CD4-positive, alpha-beta T cell treated with Interleukin-4 for 1 hour (primary cell): ENCODE measurements around the gene EXOSC1.
"Not testable (repeated sequence)": the region's sequence is repeated elsewhere in the genome, so short reads cannot be mapped to it uniquely, and the experiment has no call there.

Experiments
- DNase-seq, 2 donors: peaks; one replicate each; pipeline ENCODE4 v3.0.0-alpha.2; 2020 to 2022

Gene EXOSC1

DNA sequence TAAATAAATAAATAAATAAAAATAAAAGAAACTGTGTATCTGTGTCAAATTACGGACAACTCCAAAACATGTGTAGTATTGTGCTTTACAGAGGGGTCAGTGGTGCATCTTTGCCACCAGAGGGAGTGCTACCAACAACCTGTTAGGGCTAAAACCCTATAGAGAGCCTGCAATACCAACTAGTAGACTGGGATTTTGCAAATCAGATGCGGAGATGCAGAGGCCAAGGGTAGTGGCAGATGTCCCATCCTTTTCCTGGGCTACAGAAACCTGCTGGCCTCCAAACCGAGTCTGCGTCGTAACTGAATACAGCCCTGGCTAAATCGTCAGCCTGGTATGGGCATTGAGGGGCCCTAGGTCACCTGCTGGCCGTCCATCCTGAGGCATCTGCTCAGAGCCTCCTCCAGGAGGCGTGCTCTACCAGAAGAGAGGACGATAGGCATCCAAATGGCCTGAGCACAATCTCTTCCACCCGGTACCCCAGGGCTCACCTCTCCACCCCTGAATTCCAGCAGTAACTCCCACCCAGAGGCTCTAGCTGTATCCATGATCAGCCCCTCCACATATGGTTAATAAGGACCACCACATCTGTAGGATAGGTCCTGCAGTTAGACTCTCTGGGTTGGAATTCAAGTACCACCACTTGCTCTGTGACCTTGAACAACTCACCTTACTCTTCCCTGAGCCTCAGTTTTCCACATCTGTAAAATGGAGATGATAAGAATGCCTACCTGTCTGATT, 38.4 kb downstream of the EXOSC1 start:
- peak; percentile 77 to 86 for DNase-seq

DNA sequence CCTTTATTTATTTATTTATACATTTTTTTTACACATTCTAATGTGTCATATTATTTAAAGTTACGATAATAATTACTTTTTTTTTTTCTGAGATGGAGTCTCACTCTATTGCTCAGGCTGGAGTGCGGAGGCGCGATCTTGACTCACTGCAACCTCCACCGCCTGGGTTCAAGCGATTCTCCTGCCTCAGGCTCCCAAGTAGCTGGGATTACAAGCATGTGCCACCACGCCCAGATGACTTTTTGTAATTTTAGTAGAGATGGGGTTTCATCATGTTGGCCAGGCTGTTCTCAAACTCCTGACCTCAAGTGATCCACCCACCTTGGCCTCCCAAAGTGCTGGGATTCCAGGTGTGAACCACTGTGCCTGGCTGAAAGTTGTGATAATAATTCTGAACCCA, 39.3 kb downstream of the EXOSC1 start:
- not testable (repeated sequence) for DNase-seq

GRCh38 chr10:97406064-97406463, 39.7 kb downstream of the EXOSC1 start:
- peak in 1 of 2 donors; percentile 57 for DNase-seq

DNA sequence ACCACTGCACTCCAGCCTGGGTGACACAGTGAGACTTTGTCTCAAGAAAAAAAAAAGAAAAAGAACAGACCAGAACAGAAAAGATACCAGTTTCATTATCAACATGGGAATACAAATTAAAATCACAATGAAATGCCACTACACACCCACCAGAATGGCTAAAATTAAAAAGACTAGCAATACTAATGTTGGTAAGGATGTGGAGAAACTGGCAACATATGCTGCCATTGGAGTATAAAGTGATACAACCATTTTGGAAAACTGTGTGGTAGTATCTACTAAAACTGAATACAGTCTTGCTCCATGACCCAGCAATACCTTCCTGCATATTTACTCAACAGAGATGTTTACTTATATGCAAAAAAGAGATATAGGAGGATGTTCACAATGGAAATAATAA, 41.8 kb downstream of the EXOSC1 start:
- no peak for DNase-seq

- DNase-seq, result no peak
Measured at GRCh38 chr10:97401455-97401919, 44.3 kb downstream of the EXOSC1 start.

DNA sequence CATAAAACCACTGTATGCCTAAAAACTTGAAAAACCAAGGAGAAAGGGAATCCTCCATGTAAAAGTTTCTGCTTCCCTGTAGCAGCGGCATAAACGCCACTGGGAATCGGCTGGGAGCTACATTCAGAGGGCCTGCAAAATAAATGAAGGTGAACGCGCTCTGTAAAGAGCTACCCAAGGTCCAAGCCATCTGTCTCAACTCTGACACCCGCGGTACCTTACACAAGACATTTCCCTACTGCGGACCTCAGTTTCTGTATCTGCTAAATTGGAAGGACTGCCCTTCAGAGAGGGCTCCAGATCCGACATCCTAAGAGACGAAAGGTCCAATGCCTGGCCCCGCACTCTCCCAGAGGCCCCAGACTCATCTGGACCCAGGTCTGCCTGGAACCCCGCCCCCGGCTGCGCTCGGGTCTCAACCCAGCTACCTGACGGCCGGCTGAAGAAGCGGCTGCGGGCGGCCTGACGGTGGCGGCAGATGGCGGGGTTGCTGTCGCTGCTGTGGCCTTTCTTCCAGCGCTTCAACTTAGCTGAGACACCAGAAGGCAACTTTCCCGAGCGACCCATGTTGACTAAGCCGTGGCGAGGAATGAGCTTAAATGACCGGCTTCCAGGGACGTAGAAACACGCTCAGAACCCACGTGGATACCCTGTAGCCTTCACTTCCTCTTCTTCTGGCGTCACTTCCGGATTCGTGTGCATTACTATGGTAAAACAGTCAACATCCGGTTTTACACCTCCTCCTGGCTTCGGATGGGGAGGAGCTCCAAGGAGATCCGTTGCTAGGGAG, 44.9 kb downstream of the EXOSC1 start, which contains the start of gene RRP12:
RRP12 (minus strand) TSS at position 676 of the 790 bp plus-strand sequence; CDS start at position 567, 109 bp downstream.
- DNase-seq, result peak; percentile 96 to 97

DNA sequence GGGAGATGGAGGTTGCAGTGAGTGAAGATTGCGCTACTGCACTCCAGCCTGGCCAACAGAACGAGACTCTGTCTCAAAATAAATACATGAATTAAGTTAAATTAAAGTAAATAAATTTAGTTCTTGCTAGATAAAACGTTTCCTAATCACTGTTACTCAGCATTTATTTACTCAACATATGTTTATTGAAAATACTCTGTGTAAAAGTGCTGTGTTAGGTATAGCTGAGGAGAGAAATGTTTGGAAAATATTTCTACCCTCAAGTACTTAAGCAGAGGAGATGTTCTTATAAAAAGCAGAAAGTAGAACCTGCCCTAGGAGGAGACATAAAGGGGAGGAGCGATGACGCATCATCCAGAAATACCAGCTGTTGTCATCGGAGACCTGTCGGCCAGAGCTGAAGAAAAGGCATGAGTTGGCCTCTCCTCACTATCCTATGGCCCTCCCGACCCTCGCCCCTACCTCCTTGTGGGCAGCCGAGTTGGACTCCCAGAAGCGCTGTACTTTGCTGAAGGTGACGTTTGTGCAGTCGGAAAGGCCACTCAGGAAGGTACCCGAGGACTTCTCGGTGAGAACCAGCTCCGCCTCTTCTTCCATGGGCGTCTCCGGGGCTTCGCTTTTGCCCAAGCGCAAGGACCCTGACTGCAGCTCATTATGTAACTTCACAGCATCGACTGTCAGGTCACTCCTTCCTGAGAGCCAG, 45.8 kb downstream of the EXOSC1 start:
- DNase-seq, result peak; percentile 47 to 51

GRCh38 chr10:97396056-97396455, 49.8 kb downstream of the EXOSC1 start:
- DNase-seq, result no peak

DNA sequence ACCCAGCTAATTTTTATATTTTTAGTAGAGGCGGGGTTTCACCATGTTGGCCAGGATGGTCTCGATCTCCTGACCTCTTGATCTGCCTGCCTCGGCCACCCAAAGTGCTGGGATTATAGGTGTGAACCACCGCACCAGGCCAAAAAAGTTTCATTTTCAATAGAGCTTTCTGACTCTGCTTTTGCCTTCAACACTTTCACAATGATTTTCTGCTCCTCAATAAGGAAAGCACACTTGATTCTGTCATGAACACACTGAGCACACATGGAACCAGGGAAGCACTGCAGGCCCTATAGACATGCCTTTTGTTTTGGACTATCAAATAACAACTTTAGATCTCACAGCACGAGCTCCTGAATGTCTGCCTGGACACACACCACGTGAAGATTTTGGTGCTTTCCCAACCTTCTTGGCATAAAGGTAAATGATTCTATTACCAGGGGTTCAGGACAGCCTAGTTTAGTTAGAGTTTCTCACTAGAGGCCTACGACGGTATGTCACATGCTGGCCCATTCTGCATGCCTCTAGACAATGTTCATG, 52.7 kb downstream of the EXOSC1 start:
- DNase-seq, result no peak

GRCh38 chr10:97390091-97390490, 55.7 kb downstream of the EXOSC1 start:
- DNase-seq, result no peak

- DNase-seq, result no peak
Measured at GRCh38 chr10:97388152-97388551, 57.7 kb downstream of the EXOSC1 start.
